ENCODE results near the gene BICDL1.

BICDL1 gene

DNA sequence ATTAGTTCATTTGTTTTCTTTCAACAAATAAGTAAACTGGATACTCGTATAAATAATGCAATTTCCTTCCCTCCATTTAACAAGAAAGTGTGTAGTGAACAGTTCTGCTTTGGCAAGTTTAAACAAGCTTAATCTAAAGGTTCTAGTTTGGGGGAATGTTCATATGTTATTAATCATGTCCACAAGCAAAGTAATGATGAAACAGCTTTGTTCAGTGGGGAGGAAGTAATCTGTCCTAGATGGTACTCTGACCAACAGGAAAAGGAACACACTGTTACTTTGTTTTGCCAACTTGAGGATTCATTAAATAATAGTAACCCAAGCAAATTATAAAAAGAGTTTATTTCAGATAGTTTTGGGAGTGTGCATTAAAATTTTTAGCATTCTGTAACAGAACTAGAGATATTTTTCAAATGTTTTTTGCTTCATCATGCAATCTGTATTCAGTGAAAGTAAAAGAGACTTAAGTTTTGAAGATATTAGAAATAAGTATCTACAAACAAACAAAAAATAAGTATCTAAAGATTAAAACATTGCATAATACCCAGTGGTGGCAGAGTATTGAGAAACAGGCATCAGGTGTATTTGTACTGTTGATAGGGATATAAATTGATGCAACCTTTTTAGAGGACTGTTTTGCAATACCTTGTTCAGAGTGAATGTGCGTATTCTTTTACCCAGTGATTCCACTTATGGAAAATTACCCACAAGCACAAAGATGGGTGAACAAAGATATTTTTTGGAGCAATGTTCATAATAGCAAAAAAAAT, 66.4 kb downstream of the BICDL1 start:
- DNase-seq: no peak

DNA sequence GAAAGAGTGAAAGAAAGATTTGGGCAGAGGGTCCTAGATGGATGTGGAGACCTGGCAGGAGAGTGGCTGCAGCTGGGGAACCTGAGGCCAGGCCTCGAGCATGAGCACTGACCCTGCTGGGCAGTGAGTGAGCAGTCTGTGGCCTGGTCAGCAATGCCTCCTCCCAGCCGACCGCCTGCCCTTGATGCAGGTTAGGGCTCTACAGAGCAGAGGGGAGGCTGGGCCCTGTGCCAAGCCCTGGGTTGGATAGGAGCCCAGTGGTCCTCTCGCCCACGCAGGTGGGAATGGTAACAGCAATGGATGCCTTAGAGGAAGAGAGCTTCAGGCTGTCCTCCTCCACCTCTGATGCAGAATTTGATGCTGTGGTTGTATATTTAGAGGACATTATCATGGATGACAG, 67.7 kb downstream of the BICDL1 start:
- DNase-seq: no peak

DNA sequence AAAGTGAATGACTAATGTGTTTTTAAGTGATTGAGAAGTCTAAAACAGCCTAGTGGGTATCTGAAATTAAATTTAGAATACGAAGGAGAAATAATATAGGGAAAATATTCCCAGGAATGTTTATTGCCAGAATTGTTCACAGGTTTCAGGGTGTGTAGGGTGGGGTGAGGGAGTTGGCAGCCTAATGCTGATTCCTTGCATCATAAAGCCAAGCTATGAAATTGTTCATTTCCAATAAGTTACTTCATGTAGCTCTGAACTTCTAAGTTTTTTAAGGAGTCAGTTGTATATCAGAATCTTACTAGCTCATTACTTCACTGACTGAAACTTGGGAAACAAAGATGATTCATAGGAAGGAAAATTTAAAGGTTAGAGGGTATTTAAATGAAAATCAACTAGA, 71.2 kb downstream of the BICDL1 start:
- DNase-seq: no peak

DNA sequence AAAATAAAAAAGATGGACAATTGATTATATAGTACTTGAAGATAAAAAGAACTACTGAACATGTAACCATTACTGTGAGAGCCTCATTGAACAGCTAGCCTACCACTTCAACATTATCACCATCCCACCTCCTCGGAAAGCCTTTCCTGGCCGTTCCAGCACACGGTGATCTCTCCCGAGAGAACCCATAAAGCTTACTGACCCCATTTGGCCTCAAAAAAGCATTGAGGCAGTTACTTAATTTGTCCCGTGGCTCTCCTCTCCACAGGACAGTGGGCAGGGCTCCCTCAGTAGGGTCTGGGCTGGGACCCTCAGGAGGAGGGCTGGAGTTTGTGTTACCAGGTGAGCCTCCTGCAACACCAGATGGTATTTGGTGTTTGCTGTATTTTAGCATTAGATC, 71.7 kb downstream of the BICDL1 start:
- DNase-seq: no peak

DNA sequence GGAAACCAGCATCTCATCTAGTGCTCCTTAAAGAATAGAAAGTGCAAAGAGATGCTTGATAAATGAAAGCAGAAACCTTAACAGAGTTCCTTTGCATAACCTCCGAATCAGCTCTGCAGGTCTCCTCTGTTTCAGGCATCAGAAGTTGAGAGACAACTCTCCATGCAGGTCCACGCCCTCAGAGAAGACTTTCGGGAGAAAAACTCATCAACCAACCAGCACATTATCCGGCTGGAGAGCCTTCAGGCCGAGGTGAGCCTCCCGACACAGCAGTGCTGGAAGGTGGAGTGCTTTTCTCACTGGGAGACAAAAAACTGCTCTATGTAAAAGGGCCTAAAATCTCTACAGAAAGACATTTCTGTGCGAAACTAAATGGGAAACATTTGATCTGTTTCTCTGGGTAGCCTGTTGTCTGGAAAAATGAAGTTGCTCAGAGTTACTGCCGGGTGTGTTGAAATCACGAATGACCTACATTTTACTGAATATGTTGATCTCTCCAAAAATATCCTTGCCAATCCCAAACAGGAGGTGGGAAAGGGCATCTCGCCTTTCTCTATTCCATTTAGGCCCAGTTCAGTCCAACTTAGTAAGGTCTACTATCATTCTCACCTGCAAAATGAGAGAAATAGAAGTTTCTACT, 72.7 kb downstream of the BICDL1 start:
- no peak for DNase-seq

DNA sequence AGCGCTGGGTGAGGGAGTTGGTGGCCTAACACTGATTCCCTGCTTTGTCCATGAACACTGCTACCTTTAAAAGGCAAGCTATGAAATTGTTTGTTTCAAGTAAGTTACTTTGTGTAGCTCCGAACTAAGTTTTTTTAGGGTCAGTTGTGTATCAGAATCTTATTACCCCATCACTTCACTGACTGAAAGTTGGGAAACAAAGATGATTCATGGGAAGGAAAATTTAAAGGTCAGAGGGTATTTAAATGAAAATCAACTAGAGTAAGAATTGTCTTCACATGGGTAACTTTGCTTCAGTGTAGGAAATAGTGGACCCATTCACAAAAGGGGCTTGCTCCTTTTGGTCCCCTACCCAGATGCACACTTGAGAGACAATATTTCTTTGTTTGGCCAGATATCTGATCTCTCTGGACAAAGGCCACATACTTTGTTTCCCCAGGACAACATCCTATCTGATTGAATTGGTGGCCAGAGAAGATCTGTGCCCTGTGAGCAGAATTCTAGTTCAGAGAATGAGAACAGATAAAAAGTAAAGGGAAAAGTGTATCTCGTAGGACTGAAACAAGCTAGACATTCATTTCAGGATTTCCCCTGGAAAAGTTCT, 74.0 kb downstream of the BICDL1 start:
- DNase-seq: no peak

DNA sequence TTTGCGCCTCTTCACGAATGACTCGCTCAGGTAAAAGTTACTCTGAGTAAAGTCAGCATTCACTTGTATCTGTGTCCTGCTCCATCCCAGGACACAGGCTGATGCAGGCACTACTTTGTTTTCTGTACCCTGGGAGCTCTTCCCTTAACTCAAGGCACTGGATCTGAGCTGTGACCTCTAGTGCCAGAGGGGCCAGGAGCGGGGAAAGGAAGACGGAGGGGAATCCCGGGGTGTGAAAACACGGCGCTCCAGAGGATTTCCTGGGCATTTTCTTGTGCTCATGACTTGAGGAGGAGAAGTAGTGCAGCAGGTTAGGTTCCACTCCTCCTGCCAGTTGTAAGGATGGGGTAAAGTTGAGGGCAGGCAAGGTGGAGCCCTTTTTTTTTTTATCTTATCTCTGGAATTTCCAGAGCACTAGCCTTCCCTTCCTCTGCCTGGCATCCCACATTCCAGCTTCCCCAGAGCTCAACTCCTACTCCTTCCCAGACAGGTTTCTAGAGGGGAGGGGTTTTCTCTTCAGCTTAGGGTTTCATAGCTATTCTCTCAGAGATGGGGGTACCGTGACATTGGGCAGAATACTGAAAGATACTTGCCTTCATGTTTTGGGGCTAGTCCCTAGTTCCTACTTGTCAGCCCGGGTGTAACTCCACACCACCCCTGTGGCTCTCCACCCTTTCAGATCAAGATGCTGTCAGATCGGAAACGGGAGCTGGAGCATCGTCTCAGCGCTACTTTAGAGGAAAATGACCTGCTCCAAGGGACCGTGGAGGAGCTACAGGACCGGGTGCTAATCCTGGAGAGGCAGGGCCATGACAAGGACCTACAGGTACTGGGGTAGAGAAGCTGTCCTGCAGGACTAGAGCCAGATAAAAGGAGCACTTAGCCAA, 75.3 kb downstream of the BICDL1 start:
- DNase-seq: no peak

DNA sequence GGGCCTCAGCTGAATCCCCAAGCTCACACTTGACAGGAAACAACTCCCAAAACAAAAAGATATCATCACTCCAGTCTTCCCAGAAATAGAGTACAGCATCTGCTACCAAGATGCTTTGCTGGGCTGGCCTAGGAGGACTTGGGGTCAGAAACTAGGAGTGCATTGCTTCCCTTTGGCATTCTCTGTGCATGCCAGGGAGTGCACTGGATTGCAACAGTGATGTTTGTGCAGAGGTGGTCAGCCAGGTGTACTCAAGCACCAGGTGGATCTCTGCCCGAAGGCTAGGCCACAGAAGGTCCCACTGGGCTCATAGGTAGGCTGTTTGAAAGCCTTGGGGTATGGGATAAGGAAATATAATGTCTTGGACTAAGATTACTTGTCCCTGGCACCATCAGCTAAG, 76.4 kb downstream of the BICDL1 start:
- DNase-seq: no peak

DNA sequence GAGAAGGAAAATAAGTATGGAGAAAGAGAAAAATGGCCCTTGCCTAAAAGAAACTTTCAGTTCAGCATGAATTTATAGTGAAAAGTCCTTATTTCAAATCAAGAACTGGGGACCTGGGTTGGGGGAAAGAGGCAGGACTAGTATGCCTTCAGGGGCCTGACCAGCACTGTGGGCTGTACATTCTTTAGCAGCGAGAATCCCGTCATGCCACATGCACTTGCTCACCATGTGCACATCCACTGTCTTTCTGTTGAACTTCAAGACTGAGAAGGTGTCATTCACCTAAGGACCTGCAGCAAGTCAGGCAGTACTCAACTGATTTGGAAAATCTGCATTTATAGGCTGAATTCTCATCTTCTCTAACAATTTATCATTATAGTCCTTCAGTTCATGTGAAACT, 77.3 kb downstream of the BICDL1 start:
- no peak for DNase-seq

DNA sequence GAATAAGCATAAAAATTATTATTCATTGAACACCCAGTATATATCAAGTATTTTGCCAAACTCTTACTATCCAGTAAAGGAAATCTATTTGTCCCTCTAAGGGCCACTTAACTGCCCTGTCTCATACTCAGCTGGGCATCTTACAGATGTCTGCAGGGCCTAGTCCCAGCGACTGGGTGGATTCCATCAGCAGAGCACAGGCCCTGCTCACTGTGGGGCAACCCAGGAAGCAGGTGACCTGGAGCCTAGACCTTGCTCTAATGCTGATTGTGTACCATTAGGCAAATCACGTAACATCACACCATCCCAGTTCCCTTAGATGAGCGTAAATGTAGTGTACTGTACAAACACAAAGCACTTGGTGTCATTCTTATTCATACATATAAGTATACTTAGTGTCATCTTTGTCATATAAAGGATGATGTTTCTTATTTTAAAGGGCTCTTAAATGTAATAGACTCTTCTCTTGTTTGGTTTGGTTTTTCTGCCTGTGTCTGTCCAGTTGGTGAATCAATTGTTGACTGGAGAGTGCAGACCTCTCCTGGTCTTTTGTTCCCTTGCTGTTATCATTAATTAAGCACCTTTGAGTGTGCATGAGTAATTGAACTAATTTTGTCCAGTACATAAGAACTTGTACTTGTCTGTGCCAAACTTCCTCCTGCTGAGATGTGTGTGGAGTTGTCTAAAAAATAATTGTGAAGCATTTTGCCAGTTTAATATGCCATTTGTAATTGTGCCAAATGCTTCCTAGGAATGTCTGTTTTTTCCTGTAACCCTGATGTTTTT, 78.2 kb downstream of the BICDL1 start:
- DNase-seq: peak in 1 of 2 experiments; percentile 46

DNA sequence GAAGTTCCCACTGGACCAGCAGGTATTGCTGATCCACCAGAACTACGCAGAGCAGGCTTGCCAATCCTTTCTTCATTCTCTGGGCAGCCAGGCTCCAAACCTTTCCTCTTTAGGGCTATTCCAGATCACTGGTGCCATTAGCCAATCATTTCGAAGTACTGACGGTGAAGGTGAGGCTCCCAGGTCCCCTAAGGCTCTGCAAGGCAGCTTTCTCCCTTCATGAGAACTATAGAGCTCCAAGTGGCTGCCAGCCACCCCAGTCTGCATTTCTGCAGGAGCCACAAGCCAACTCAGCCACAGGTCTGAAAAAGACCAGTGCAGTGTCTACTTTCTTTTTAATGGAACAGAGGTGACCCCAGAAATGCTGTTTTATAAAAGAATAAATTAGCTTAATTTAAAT, 78.9 kb downstream of the BICDL1 start:
- no peak for DNase-seq

DNA sequence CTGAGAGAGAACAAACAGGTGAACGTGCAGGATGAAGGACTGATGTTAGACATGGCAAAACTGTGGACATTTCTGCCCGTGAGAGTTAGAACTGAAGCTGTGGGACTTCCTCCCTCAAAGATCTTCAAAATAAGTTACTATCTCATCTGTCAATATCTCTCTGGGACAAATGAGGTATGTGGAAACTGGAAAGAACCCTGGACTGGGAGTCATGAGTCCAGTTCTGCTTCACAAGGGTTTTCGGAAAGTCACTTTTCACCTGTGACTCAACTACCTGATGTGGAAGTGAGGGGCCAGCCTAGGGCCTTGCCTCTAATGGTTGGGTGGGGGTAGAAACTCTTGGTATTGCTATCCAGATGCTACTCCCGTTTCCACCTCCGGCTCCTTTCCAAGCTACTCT, 80.2 kb downstream of the BICDL1 start:
- no peak for DNase-seq

DNA sequence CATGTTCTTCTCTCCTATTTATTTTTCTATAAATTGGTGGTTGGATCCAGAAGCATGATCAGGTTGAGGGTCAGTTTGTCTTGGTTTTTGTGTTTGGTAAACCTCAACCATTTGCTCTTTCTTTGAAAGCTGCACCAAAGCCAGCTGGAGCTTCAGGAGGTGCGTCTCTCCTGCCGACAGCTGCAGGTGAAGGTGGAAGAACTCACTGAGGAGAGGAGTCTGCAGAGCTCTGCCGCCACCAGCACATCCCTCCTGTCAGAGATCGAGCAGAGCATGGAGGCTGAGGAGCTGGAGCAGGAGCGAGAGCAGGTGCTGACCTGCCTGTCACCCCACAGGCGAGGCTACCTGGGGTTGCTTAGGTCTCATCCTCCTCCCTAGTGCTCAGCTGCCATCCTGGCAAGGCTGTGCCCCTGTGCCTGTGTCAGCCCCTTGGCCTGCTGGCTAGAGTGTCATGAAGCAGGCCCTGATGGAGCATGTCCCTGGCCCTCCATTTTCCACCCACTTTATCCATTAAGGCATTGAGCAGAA, 82.5 kb downstream of the BICDL1 start:
- no peak for DNase-seq

DNA sequence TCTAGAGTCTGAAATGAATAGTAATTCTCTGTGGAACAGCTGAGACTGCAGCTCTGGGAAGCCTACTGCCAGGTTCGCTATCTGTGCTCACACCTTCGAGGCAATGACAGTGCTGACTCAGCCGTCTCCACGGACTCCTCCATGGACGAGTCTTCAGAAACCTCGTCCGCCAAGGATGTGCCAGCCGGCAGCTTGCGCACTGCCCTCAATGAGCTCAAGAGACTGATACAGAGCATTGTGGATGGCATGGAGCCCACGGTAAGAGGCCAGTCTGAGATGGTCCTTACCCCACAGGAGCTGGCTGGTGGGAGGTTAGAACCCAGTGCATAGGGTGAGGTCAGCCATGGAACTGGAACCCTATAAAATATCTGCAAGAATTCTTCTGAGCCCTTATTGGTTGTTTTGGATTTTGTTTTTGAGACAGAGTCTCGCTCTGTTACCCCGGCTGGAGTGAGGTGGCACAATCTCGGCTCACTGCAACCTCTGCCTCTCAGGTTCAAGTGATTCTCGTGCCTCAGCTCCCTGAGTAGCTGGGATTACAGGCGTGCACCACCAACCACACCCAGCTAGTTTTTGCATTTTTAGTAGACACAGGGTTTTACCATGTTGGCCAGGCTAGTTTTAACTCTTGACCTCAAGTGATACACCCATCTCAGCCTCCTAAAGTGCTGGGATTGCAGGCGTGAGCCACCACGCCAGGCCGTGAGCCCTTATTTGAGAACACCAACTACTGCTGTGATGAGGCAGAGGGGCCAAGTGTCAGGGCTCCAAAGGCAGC, 83.6 kb downstream of the BICDL1 start:
- DNase-seq: no peak

DNA sequence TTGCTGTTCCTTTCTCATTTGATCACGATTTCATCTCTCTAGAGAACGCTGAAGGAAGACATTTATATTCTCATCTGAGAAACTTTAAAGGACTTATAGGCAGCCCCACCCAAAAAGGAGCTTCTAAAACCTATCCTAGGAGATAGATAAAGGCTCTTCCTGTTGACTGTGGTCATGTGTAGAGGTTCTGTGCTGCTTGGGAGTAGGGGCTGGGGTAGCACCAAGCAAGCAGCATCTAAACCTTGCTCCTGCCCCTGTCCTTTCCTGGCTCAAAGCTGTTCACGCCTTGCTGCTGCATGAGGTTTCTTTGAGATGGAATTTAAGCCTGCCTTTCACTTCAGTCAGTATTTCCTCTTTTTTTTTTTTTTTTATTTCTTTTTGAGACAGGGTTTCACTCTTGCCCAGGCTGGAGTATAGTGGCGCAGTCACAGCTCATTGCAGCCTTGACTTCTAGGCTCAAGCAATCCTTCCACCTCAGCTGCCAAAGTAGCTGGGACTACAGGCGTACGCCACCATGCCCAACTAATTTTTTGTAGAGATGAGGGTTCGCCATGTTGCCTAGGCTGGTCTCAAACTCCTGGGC, 86.1 kb downstream of the BICDL1 start:
- DNase-seq: no peak

DNA sequence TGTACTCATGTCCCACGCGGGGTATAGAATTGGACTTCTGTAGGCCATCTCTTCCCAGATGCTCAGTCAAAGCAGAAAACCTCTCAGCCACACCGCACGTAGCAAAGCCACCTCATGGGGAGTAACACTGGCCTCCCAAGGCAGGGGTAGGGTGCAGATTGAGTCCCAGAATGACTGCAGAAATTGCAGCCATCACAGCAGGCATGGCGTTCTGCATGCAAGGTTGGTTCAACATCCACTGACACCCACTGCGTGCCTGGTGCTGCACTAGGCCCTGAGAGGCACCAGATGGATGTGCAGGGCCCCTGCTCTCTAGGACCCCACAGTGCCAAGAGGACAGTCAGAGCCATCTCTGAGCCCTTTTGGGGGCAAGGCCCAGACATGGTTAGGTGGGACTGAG, 87.6 kb downstream of the BICDL1 start:
- no peak for DNase-seq

DNA sequence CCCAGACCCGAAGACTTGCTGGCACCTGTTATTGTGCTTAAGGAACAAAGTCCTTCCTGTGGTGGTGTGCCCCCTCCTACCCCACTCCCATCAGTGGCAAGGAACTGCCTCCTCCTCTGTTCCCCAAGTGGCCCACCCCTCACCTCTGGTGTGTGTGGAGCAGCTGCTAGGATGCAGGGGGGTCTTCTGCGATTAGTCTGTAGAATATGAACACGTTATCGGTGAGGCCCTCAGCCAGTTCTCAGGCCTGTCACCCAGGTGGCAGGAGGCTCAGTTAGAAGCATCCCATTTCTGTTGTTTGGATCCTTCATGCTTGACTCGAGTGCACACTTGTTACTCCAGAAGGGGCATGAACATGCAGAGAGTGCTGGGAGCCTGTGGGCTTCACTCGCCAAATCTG, 88.2 kb downstream of the BICDL1 start:
- no peak for DNase-seq

DNA sequence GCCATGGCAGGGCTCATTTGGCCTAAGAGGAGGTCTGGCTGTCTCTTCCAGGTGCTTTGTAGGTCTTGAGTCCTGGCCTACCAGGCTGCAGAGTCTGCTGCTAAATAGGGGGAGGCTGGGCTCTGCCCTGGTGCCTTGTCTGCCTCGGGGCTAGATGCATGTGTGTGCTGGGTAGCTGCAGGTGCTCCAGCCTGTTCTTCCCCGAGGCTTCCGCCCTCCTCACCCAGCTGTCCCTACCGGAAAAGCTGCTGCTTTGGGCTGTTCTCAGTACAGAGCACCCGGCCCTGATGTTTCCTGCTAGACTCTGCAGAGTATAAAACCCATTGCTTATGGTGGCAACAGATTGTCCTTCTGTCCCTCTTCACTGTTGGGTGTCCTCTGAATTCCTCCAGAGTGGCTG, 89.8 kb downstream of the BICDL1 start:
- no peak for DNase-seq

DNA sequence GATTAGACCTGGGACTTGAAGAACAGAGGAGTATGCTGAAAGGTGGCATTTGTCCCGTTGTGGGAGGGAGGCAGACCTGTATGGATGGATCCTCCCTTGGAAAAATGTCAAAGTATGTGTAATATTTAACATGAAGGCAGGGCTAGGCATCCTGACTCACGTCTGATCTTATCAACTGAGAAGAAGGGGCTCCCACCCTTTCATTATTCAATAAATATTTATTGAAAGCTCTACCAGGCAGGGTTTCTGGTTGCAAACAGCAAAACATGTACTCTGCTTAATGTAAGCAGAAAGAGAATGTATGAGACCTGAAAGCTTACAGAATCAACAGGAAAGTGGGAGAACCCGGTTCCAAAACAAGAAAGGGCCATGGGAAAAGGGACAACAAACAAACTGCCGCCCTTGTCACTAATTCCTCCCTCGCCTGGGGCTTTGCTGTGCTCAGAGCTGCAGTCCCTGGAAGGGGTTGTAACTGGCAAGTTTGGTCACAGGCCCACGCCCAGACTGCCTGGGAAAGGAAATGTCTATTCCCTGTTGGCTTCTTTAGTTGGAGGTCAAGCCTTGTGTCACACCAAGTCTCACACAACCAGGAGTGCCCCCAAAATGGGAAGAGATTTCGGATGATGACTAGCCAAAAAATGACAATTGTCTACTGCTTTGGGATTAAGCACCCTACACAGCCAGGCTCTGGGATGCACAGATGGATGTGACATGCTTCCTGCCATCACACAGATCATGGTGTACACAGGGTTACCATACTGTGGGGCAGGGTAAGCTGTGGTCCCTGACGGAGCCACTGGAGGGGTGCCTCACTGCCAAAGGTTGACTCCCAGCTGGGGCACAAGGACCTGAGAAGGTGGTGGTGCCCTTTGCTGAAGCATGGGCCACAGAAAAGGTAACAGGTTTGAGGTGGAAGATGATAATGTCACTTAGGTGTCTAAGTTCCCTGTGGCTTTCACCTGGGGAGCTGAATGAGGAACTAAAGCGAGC, 90.7 kb downstream of the BICDL1 start:
- no peak for DNase-seq

DNA sequence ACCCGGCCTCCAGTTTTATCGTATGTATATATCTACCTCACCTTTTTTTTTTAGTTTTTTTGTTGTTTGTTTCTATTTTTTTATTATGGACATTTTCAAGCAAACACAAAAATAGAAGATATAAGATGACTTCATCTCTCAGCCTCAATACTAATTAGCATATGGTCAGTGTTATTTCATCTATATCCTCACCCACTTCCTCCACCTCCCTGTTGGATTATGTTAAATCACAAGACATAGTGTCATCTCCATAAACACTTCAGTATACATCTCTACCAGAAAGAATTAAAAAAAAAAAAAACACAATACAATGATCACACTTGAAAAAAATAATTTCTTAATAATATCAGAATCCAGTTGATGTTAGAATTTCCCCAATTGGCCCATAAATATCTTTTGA, 92.6 kb downstream of the BICDL1 start:
- DNase-seq: no peak

Measured in NCI-H2081 (cell line).